Myocyte (in vitro differentiated cells): Measurements from ENCODE around the gene ATXN2. TPM values are rescaled to one million over a fixed set of nuclear protein-coding genes. Genes with fewer than 3 reads are reported as not detected.

Experiments used
- DNase-seq: peaks from one replicate; pipeline ENCODE4 v3.0.0-alpha.2; 2012; ENCODE audit warnings: low read depth
- total RNA-seq: library from RNA; depleted of rRNA; stranded (reverse); fragments of >200 nt; gene quantifications from 2 replicates; pipeline ENCODE4 v1.2.3, GENCODE V29; 2014

The ATXN2 gene
- total RNA-seq, 1 donor from 2014 or later = 18.3 TPM

GRCh38 chr12:111453071-111453989, 145.8 kb downstream of the ATXN2 start:
- DNase-seq = no peak

- peak; percentile 71 for DNase-seq
Measured at GRCh38 chr12:111451649-111452129, 147.4 kb downstream of the ATXN2 start.

GRCh38 chr12:111451232-111451631, 147.9 kb downstream of the ATXN2 start:
- DNase-seq = no peak

- no peak for DNase-seq
Measured at GRCh38 chr12:111450676-111451075, 148.4 kb downstream of the ATXN2 start.

- no peak for DNase-seq
Measured at GRCh38 chr12:111448846-111449790, 150.0 kb downstream of the ATXN2 start.

GRCh38 chr12:111448266-111448830, 150.8 kb downstream of the ATXN2 start:
- DNase-seq = no peak

GRCh38 chr12:111447571-111448265, 151.4 kb downstream of the ATXN2 start:
- DNase-seq = no peak

GRCh38 chr12:111446631-111447570, 152.2 kb downstream of the ATXN2 start:
- no peak for DNase-seq

GRCh38 chr12:111445726-111446581, 153.2 kb downstream of the ATXN2 start:
- DNase-seq = peak; percentile 97

GRCh38 chr12:111444925-111445725, 154.0 kb downstream of the ATXN2 start:
- peak; percentile 95 for DNase-seq

GRCh38 chr12:111444314-111444924, 154.7 kb downstream of the ATXN2 start:
- peak; percentile 99 for DNase-seq

GRCh38 chr12:111443586-111443985, 155.5 kb downstream of the ATXN2 start:
- peak; percentile 71 for DNase-seq

- DNase-seq = no peak
Measured at GRCh38 chr12:111443086-111443485, 156.0 kb downstream of the ATXN2 start.

GRCh38 chr12:111442301-111443045, 156.6 kb downstream of the ATXN2 start:
- DNase-seq = no peak

- no peak for DNase-seq
Measured at GRCh38 chr12:111441107-111441928, 157.8 kb downstream of the ATXN2 start.

GRCh38 chr12:111440631-111441030, 158.5 kb downstream of the ATXN2 start:
- DNase-seq = no peak
